OCI-LY1 (cell line): ENCODE results near the gene NCF2.
"Not testable (repeated sequence)": the region's sequence is repeated elsewhere in the genome, so short reads cannot be mapped to it uniquely, and the experiment has no call there.

Source experiments
- H2AFZ ChIP-seq: fragments of 200-600 bp; sonication (generic), shearing (Covaris generic); 2 replicates; pipeline ENCODE4 v1.6.0; 2014; ENCODE audit warnings: antibody characterized with exemption, mild to moderate bottlenecking, low read length
- H3F3A ChIP-seq: fragments of 200-600 bp; sonication (generic), shearing (Covaris generic); 2 replicates; pipeline ENCODE4 v1.6.0; 2014; ENCODE audit warnings: mild to moderate bottlenecking, antibody characterized with exemption, low read length, moderate library complexity; ENCODE audit not compliant: insufficient read depth
- H3K27ac ChIP-seq: fragments of 200-600 bp; sonication (generic); 2 replicates; pipeline ENCODE4 v1.5.1; 2014; ENCODE audit warnings: low read length, mixed run types, mild to moderate bottlenecking, low read depth; ENCODE audit not compliant: poor library complexity, severe bottlenecking
- H3K27me3 ChIP-seq: fragments of 200-600 bp; sonication (generic); 2 replicates; pipeline ENCODE4 v1.6.0; 2014; ENCODE audit warnings: antibody characterized with exemption, mild to moderate bottlenecking, low read length, moderate library complexity; ENCODE audit not compliant: insufficient read depth
- H3K36me3 ChIP-seq: fragments of 200-600 bp; sonication (generic); 2 replicates; pipeline ENCODE4 v1.6.1; 2014; ENCODE audit warnings: mild to moderate bottlenecking, antibody characterized with exemption, low read length, moderate library complexity, mixed read lengths; ENCODE audit not compliant: insufficient read depth
- H3K4me1 ChIP-seq: fragments of 200-600 bp; sonication (generic); 2 replicates; pipeline ENCODE4 v1.5.1; 2014; ENCODE audit warnings: mild to moderate bottlenecking, low read length, moderate library complexity; ENCODE audit not compliant: insufficient read depth, severe bottlenecking
- H3K4me2 ChIP-seq: fragments of 200-600 bp; sonication (generic), shearing (Covaris generic); 2 replicates; pipeline ENCODE4 v1.6.1; 2014; ENCODE audit warnings: low read length
- H3K4me3 ChIP-seq: fragments of 200-600 bp; sonication (generic); 2 replicates; pipeline ENCODE4 v1.5.1; 2014; ENCODE audit warnings: low read length, low read depth, mild to moderate bottlenecking, mixed read lengths; ENCODE audit not compliant: poor library complexity, severe bottlenecking
- H3K79me2 ChIP-seq: fragments of 200-600 bp; shearing (Covaris generic); 2 replicates; pipeline ENCODE4 v1.6.1; 2016; ENCODE audit warnings: mixed run types, low read length, mixed read lengths; ENCODE audit not compliant: insufficient read depth
- H3K9ac ChIP-seq: fragments of 200-600 bp; sonication (generic), shearing (Covaris generic); 2 replicates; pipeline ENCODE4 v1.6.1; 2014; ENCODE audit warnings: mild to moderate bottlenecking, low read length, mixed read lengths
- H3K9me2 ChIP-seq: fragments of 200-600 bp; sonication (generic), shearing (Covaris generic); 2 replicates; pipeline ENCODE4 v1.6.1; 2014; ENCODE audit warnings: low read depth, mild to moderate bottlenecking, low read length, mixed read lengths
- H3K9me3 ChIP-seq: fragments of 200-600 bp; shearing (Covaris generic); 2 replicates; pipeline ENCODE4 v1.6.1; 2014; ENCODE audit warnings: low read length, mixed read lengths
- H4K20me1 ChIP-seq: fragments of 200-600 bp; sonication (generic), shearing (Covaris generic); 2 replicates; pipeline ENCODE4 v1.6.0; 2016; ENCODE audit warnings: mild to moderate bottlenecking, low read length; ENCODE audit not compliant: insufficient read depth
- CTCF ChIP-seq: fragments of 200-600 bp; sonication (generic), shearing (Covaris generic); IDR thresholded peaks from 2 replicates; pipeline ENCODE4 v1.5.1; 2017; ENCODE audit warnings: mild to moderate bottlenecking, antibody characterized with exemption, low read length, moderate library complexity, mixed read lengths
- EZH2 ChIP-seq: fragments of 200-600 bp; sonication (generic), shearing (Covaris generic); IDR thresholded peaks from 2 replicates; pipeline ENCODE4 v1.8.0; 2017; ENCODE audit warnings: borderline replicate concordance, mixed run types, mild to moderate bottlenecking, antibody characterized with exemption, low read length, moderate library complexity, mixed read lengths

NCF2 gene

GRCh38 chr1:183620311-183620710 is 30.1 kb upstream of the NCF2 start:
- H3F3A ChIP-seq, result no peaks in the 10 kb centered on the region
- H3K4me1 ChIP-seq, result no peaks in the 10 kb centered on the region
- no peaks in the 10 kb centered on the region for H3K27me3 ChIP-seq
- H3K9ac ChIP-seq, result no peak overlapping the region
- no peak overlapping the region for H3K27ac ChIP-seq
- H2AFZ ChIP-seq, result no peak overlapping the region
- no peaks in the 10 kb centered on the region for H3K9me3 ChIP-seq
- no peaks in the 10 kb centered on the region for H3K9me2 ChIP-seq
- TF ChIP-seq CTCF (no peak), EZH2 (no peak)
- no peak overlapping the region for H3K4me2 ChIP-seq
- no peaks in the 10 kb centered on the region for H3K79me2 ChIP-seq
- H4K20me1 ChIP-seq, result no peaks in the 10 kb centered on the region
- H3K4me3 ChIP-seq, result no peak overlapping the region
- peaks cover 9% of the 10 kb centered on the region; the same call in 1 of the 2 replicates for H3K36me3 ChIP-seq

GRCh38 chr1:183619781-183620180 is 29.5 kb upstream of the NCF2 start:
- no peaks in the 10 kb centered on the region for H3K4me1 ChIP-seq
- no peak for TF ChIP-seq CTCF
- no peak for TF ChIP-seq EZH2
- no peaks in the 10 kb centered on the region for H3F3A ChIP-seq
- peaks cover 3% of the 10 kb centered on the region; the same call in 1 of the 2 replicates for H3K36me3 ChIP-seq
- no peaks in the 10 kb centered on the region for H3K9me2 ChIP-seq
- H3K9me3 ChIP-seq, result no peaks in the 10 kb centered on the region
- no peak overlapping the region for H3K9ac ChIP-seq
- no peak overlapping the region for H3K4me2 ChIP-seq
- H3K79me2 ChIP-seq, result no peaks in the 10 kb centered on the region
- no peak overlapping the region for H2AFZ ChIP-seq
- no peak overlapping the region for H3K4me3 ChIP-seq
- no peaks in the 10 kb centered on the region for H4K20me1 ChIP-seq
- H3K27me3 ChIP-seq, result no peaks in the 10 kb centered on the region
- no peak overlapping the region for H3K27ac ChIP-seq

GRCh38 chr1:183618202-183618601 is 27.9 kb upstream of the NCF2 start:
- H3K27ac ChIP-seq, H3K9ac ChIP-seq, H3K4me3 ChIP-seq, H4K20me1 ChIP-seq, H3K9me2 ChIP-seq, H3K36me3 ChIP-seq, H2AFZ ChIP-seq, H3K4me2 ChIP-seq, H3K79me2 ChIP-seq, H3K9me3 ChIP-seq, H3K27me3 ChIP-seq, H3K4me1 ChIP-seq, H3F3A ChIP-seq: not testable (repeated sequence)

GRCh38 chr1:183612975-183613374 is 22.7 kb upstream of the NCF2 start:
- H3K4me3 ChIP-seq, H3K9me2 ChIP-seq, H3K36me3 ChIP-seq, H3K4me2 ChIP-seq, H4K20me1 ChIP-seq, H3K9me3 ChIP-seq, H3F3A ChIP-seq, H3K9ac ChIP-seq, H3K27ac ChIP-seq, H3K4me1 ChIP-seq, H3K27me3 ChIP-seq, H3K79me2 ChIP-seq, H2AFZ ChIP-seq: not testable (repeated sequence)
